Myocyte (in vitro differentiated cells): ENCODE data around the gene DUSP22. TPM values are rescaled to one million over a fixed set of nuclear protein-coding genes. Genes with fewer than 3 reads are reported as not detected.
"Not testable (repeated sequence)": the region's sequence is repeated elsewhere in the genome, so short reads cannot be mapped to it uniquely, and the experiment has no call there.

Experiments
- DNase-seq: peaks from one replicate; pipeline ENCODE4 v3.0.0-alpha.2; 2012; ENCODE audit warnings: low read depth
- polyA plus RNA-seq: library from polyadenylated mRNA; unstranded; fragments of >200 nt; gene quantifications from one replicate; pipeline ENCODE4 v1.2.1, GENCODE V29; 2012; ENCODE audit warnings: missing spikeins
- total RNA-seq: library from RNA; depleted of rRNA; stranded (reverse); fragments of >200 nt; gene quantifications from 2 replicates; pipeline ENCODE4 v1.2.3, GENCODE V29; 2014

DUSP22 gene, protein sequence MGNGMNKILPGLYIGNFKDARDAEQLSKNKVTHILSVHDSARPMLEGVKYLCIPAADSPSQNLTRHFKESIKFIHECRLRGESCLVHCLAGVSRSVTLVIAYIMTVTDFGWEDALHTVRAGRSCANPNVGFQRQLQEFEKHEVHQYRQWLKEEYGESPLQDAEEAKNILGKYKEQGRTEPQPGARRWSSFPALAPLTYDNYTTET
- 29.0 and 46.4 TPM in 2 replicates for total RNA-seq
- polyA plus RNA-seq, result 32.6 TPM

DNA sequence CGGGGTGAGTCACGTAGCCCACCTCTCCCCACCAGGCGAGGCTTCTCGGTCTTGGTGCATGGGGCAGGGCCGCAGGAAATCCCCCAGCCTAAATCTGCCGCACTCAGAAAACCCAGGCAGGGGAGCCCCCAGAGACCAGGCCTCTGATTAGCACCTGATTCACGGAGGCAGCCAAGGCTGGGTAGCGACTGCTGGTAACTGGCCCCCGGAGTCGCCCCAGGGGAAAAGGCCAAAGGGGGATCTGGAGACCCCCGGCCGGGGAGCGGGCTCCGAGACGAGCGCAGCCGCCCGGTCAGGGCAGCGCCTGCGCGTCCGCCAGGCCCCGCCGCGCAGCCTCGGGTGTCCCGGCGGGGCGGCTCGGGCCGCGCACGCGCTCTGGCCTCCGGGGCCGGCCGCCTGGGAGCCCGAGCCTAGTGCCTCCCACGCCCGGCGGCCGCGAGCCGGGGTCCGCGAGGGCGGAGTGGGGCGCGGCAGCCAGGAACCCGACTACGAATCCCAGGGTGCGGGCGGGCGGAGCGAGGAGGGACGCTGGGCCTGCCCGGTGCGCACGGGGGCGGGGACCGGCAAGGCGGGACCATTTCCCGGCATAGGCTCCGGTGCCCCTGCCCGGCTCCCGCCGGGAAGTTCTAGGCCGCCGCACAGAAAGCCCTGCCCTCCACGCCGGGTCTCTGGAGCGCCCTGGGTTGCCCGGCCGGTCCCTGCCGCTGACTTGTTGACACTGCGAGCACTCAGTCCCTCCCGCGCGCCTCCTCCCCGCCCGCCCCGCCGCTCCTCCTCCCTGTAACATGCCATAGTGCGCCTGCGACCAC, at the start of gene DUSP22:
TSS of gene DUSP22 (plus strand) at position 791 of the 809 bp plus-strand sequence. CDS start 53 bp downstream, outside the sequence.
- peak; percentile 89 for DNase-seq

DNA sequence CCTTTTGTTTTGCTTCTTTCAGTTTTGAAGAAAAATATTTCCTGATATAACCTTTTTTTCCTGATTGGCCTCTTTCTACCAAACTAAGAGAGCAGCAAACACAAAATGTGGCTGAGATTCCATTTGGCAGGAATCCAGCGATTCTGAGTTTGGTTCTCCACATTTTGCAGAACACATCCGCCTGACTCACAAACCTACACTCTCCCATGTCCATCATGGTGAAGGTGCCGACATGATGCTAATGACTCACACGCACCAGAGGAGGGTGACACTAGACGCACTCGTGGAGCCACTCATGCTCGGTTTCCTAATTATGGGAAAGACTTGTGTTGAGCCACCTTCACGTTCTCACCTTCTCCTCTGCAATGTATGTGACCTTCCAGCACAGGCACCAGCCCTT, 45.9 kb upstream of the DUSP22 start:
- DNase-seq, result no peak

DNA sequence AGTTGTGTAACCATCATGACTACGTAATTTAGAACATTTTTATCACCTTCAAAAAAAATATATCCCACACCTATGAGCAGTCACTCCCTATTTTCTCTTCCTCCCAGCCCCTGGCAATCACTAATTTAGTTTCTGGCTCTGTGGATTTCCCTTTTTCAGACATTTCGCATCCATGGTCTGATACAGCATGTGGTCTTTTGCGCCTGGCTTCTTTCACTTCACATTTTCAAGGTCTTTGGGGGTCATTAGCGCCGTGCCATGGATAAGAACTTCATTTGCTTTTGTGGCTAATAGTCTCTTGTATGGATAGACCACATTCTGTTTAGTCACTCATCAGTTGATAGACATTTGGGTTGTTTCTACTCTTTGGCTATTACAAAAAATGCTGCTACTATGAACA, 44.9 kb upstream of the DUSP22 start:
- no peak for DNase-seq

DNA sequence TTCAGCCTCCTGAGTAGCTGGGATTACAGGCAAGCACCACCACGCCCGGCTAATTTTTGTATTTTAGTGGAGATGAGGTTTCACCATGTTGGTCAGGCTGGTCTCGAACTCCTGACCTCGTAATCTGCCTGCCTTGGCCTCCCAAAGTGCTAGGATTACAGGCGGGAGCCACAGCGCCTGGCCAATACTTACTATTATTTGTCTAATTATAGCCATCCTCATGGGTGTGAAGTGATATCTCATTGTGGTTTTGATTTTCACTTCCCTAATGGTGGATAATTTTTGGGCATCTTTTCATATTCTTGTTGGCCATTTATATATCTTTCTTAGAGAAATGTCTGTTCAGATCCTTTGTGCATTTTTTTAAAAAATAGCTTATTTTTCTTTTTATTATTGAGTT, 44.2 kb upstream of the DUSP22 start:
- not testable (repeated sequence) for DNase-seq

DNA sequence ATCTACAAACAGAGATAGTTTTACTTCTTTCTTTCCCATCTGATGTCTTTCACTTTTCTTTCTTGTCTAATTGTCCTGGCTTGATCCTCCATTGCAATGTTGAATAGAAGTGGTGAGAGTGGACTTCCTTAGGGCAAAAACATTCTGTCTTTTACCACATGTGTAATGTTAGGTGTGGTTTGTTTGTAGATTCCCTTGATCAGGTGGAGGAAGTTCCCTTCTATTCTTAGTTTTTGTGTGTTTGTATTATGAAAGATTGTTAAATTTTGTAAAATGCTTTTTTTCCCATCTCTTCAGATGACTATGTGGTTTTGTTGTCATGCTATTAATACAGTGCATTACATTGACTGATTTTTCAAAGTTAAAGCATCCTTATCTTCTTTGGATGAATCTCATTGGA, 41.6 kb upstream of the DUSP22 start:
- no peak for DNase-seq

DNA sequence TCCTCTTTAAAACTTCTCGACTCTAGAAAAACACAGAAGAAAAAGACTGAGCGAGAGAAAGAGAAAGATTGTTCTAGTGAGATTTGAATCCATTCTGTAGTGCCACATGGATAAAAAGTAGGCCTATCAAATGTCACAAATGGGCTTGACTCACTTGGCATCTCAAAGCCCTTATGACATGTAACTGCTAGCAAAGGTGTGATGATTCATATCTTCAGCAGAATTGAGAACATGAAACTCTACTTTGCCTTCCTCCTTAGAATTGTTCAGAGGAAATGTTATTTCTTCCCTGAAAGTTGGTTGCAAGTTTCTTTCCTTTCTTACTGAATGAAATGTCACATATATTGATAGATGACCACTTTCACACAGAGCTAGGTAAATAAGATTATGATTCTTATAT, 40.4 kb upstream of the DUSP22 start:
- DNase-seq, result no peak

DNA sequence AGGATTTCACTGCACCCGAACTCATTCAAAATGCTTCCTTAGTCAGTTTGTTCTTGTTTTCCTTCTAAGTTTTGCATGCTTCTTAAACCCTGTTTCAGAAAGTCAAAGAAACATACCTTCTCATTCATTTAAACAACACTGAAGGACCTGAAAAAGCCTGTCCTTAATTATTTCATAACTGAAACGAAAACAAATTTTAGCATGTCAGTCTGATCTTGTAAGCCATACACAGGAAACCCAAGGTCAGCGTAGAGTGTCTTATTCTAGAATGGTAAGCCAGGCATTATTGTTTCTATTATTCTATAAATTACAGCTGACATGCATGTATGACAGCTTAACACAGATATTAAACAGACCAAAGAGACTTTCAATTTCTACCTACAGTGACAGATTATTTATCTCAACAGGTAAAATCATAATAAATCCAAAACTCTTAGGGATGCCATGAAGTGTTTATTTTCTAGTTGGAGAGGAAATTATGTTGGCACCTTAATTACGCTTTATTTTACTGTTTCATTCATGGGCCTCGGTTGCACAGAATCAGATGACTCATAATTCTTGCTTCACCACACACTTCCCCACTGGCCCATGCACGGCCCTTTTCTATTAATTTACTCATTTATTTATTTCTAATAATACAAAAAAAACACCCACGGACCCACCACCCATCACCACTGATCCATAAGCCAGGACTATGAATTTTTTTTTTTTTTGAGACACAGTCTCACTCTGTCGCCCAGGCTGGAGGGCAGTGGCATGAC, 39.3 kb upstream of the DUSP22 start:
- no peak for DNase-seq

DNA sequence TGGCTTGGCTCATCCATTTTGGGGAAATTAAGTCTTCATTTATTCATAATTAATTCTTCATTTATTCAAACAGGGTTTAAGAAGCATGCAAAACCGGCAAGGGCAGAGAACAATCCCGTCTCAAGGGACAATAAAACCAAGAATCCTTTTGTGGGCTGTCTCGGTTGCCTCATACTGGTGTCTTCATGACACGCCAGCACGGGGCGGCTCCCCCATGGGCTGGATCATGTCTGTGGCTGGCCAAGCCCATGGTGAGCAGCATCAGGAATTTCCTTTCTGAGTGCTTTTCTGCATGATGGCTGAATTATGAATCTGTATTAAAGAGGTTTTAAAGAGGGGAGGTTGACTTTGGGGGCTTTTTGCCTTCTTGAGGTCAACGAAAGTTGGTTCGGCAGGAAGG, 38.3 kb upstream of the DUSP22 start:
- peak; percentile 62 for DNase-seq

DNA sequence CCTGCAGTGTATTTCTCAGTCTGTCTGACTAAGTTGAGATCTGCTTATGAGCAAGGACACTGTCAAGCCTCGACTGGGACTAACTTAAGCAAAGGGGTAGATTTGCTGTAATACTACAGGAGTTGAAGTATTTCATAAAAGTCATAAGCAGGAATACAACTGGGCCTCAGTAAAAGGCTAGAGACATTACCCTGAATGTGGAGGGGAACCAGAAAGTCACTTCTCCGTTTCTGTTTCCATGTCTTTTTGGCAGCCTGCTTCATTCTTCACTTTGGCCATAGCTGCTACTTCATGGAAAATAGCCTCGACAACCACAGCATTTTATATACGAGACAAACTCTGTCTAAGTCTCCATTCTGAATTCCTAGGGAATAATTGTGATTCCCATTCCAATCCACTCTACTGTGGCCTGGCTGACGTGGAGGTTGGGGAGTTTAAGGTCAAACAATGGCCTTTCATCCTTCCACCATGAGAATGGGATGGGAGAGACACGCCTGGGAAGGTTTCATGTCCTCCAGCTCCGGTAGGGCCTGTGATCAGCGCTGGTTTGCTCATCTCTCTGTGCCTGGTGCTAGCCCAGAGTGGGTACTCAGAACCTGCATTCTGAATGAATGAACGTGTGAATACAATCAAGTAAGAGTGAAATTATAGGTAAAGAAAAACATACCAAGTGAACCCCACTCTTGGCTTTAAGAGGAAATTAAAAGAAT, 37.1 kb upstream of the DUSP22 start:
- DNase-seq, result no peak

DNA sequence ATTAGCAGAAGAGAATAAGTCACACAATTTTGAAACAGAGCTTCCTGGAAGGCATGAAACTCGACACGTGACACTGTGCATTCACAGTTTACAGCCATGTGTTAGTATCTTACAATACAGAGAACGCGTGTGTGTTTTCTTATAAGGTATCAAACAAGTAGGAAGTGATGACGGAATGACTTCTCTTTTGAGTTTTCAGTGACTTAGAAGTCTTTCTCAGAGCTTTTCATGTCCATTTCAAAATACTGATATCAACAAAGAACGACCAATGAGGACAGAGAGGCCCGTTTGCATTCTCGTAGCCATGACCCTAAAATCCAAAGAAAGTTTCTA, 36.6 kb upstream of the DUSP22 start:
- no peak for DNase-seq

DNA sequence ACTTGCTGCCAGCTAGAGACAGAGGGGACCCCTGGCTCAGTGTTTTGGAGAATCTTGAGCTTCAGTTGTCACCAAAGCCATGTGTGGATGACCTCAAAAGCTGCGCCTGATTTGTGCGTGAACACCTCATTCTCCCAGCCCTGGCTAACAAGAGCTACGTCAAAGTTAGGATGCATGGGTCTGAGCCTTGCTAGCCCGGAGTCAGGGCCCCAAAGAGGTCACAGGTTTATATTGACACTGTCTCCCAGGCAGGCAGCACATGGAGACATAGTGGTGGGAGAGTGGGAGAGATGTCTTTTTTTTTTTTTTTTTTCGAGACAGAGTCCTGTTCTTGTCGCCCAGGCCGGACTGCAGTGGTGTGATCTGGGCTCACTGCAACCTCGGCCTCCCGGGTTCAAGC, 36.1 kb upstream of the DUSP22 start:
- no peak for DNase-seq

DNA sequence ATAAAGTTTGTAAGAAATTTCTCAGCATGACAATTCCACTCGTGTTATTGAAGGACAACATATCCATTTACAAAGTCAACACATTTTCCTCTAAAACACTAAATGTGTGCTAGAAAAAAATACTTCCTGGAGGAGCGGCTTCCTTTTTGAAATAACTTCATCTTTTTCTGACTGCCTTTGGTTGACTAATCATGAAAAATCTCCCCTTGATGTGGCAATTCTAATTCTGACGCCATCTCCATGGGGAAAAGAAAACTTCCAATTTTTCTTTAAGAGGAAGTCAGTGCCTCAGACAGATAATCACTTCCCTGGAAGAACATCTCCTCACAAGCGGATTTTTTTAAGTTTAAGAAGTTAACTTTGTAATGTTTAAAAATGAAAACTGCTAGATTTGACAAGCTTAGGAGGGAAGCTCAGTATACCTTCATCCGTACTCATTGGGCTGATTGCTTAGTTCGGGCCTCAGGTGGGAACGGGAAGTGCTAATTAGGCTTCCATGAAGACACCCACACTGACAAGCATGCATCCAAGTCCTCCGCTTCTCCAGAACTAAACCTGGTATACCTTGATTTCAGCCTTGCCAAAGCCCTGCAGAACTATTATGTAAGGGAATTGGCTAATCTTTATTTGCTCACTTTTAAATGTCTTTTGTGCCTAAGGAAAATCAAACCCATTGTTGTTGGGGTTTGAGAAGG, 35.1 kb upstream of the DUSP22 start:
- DNase-seq, result peak; percentile 24

DNA sequence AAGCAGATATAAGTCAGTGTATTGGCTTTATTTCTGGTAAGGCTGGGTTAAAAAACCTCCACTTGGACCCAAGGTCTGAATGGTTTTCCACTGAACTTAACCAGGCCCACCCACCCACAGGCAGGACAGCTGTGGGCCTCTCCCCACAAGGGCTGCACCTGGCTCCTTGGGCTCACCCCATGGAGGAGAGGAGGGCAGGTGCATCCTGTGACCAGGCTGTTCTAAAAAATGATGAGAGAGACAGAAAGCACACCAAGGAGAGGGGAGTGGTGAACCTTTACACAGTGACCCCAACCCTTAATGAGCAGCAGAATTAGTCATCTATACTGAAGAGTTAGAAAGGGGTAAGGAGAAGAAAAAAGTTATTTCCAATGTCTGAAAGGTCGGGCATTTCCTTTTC, 34.5 kb upstream of the DUSP22 start:
- DNase-seq, result no peak

DNA sequence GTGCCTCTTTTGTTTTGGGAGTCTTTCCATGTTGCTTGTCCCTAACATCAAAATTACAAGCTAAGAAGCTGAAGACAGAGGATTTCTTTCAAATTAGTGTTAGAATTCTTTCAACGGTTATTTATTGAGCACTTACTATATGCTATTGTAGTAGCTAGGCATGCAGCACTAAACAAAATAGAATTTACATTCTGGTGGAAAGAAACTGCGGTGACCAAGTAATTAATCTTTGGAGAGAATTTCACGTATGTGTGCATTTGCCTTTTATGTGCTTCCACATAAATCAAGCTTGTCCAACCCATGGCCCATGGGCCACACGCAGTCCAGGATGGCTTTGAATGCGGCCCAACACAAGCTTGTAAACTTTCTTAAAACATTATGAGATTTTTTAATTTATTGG, 33.0 kb upstream of the DUSP22 start:
- DNase-seq, result no peak

DNA sequence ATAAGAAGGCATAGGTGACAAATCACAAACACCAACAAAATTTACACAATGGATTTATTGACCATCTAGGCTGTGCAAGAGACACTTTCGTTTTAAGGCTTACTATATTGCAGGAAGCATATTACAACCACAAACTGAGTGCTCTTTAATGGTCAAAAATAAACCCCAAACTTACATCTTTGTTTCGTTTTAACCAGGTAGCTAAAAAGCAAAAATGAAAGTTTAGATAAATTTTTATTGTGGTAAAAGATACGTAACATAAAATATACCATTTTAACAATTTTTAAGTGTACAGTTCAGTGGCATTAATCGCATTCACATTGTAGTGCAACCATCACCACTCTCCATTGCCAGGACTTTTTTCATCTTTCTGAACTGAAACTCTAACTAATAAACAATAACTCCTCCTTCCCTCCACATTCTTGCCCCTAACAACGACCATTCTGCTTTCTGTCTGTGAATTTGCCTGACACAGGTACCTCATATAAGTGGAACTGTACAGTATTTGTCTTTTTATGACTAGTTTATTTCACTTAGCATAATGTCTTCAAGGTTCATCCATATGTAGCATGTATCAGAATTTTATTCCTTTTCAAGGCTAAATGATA, 32.3 kb upstream of the DUSP22 start:
- no peak for DNase-seq

DNA sequence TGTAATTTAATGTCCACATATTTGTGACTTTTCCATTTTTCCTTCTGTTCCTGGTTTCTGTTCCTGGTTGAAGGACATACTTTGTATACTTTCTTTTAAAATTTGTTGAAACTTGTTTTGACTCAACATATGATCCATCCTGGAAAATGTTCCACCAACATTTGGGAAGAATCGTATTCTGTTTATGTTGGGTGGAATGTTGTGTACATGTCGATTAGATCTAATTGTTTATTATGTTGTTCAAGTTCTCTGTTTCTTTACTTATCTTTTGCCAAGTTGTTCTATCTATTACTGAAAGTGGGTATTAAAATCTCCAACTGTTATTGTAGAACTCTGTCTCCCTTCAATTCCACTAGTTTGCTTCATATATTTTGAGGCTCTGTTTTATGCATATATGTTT, 27.7 kb upstream of the DUSP22 start:
- no peak for DNase-seq

DNA sequence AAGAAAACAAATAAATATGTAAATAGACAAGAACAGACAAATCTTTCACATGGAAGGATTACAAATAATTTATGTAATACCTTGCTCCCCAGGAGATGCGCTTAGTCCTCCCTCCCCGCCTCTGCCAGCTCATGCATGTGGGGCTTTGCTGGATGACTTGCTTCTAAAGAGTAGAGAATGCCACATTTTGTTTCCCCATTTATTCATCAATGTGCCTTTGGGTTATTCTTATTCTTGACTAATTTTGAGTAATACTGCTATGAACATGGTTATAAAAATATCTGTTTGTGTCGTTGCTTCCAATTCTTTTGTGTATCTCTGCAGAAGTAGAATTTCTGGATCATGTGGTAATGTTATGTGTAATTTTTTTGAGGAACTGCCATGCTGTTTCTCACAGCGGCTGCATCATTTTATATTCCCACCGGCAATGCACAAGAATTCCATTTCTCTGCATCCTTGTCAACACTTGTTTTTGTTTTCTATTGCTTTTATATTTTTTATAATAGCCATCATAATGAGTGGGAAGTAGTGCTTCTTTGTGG, 23.8 kb upstream of the DUSP22 start:
- no peak for DNase-seq

DNA sequence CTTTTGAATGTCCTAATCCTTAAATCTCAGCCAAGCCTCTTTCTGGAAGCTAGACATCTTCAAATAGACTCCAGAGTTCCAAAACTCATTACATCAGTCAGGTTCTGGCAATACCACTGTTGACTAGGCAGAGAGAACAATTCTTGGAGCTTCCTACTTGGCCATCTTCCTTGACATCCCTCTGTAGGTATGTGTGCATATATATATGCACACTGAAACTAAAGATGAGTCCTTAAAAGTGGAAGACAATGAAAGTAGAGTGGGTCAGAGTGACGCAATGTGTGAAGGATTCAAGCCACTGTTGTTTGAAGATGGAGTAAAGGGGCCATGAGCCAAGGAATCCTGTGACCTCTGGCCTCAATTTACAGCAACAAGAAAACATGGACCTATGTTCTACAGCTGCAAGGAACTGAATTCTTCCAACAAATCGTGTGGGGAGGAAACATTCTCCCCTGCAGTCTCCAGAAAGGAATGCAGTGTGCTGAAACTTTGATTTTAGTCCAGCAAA, 18.7 kb upstream of the DUSP22 start:
- DNase-seq, result no peak

DNA sequence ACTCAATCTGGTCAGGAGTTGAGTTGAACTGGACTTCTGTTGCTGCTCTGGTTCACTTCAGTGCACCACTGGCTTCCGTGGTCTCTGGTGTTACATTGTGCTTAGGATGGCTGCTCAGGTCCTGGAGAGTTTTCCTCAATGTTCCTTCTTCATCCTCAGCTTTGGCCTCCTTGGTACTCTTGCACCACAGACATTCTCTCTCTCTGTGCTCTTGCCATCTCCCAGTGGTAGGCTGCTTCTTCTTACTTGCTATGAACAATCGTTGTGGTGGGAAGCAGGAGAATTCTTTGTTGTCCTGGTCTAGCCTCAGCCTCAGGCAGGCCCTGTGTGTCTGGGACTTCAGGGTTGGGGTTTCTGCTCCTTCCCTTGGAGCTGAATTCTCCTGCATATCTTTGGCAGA, 14.5 kb upstream of the DUSP22 start:
- DNase-seq, result peak; percentile 38

DNA sequence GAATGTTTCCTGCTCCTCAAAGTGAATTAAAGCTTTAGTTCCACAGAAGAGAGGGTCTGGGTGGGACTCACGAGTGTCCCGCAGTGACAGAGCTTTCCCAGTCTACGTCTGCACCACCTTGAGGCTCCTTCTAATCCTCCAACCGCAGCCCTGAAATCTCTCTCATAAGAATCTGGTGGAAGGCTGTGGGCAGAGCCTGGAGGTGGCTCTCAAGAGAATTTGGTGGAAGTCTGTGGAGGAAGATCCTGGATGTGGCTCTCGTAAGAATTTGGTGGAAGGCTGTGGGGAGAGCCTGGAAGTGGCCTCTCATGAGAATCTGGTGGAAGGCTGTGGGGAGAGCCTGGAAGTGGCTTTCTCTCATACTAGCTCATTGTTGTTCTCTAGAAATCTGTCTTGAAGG, 13.8 kb upstream of the DUSP22 start:
- no peak for DNase-seq
